Upper lobe of left lung (tissue), 6 donors: Measurements from ENCODE around the gene CACUL1. TPM values are rescaled to one million over a fixed set of nuclear protein-coding genes. Genes with fewer than 3 reads are reported as not detected.

Experiments
- ATAC-seq, 2 donors: fragments of 200-7000 bp; cut with Tn5 transposase; one replicate each; pipeline ENCODE4 v1.9.1; 2022; ENCODE audit warnings: mild to moderate bottlenecking in 2 of 2, moderate library complexity in 2 of 2; ENCODE audit not compliant: low FRiP score in 2 of 2
- DNase-seq, 2 donors: peaks; one replicate each; pipeline ENCODE4 v3.0.0-alpha.2; 2019 to 2020
- H3K27ac ChIP-seq, 4 donors: fragments of 200-600 bp; sonication (generic); one replicate each; pipeline ENCODE4 v1.5.1; 2016 to 2019
- H3K27me3 ChIP-seq, 4 donors: fragments of 200-600 bp; sonication (generic); one replicate each; pipeline ENCODE4 v1.5.1; 2017 to 2019
- H3K36me3 ChIP-seq, 4 donors: fragments of 200-600 bp; sonication (generic); one replicate each; pipeline ENCODE4 v1.5.1; 2016 to 2019
- H3K4me1 ChIP-seq, 4 donors: fragments of 200-600 bp; sonication (generic); one replicate each; pipeline ENCODE4 v1.5.1; 2018 to 2019
- H3K4me3 ChIP-seq, 4 donors: fragments of 200-600 bp; sonication (generic); one replicate each; pipeline ENCODE4 v1.5.1; 2017 to 2019; ENCODE audit warnings: mild to moderate bottlenecking in 2 of 4, moderate library complexity in 1 of 4
- H3K9me3 ChIP-seq, 4 donors: fragments of 200-600 bp; sonication (generic); one replicate each; pipeline ENCODE4 v1.5.1; 2018 to 2019
- CTCF ChIP-seq, 6 experiments: fragments of 450-650 bp in 4 of 6; fragments of 200-600 bp in 2 of 6; sonication (generic) in 2 of 6; IDR thresholded peaks; one replicate each; pipeline ENCODE4 v1.5.1; 2016 to 2019; ENCODE audit warnings: antibody characterized with exemption in 6 of 6
- EP300 ChIP-seq, 4 donors: sonication (generic); formaldehyde crosslinking; IDR thresholded peaks; one replicate each; pipeline ENCODE4 v1.5.1; 2017; ENCODE audit warnings: antibody characterized with exemption in 4 of 4, control low read depth in 2 of 4
- POLR2A ChIP-seq, 4 donors: fragments of 450-650 bp; IDR thresholded peaks; one replicate each; pipeline ENCODE4 v1.5.1; 2016 to 2017; ENCODE audit warnings: antibody characterized with exemption in 4 of 4, mild to moderate bottlenecking in 2 of 4
- POLR2AphosphoS5 ChIP-seq, 2 donors: sonication (generic); formaldehyde crosslinking; IDR thresholded peaks; one replicate each; pipeline ENCODE4 v1.5.1; 2017; ENCODE audit warnings: antibody characterized with exemption in 2 of 2
- WGBS, 2 donors: methylation state at CpG; one replicate each; pipeline ENCODE4 v1.1.5; 2017 to 2018; 5-methylcytosine and 5-hydroxymethylcytosine counted together
- total RNA-seq, 6 donors: library from RNA; depleted of rRNA in 4 of 6; stranded (reverse); fragments of >200 nt in 4 of 6; gene quantifications; one replicate each; pipeline versions ENCODE4 v1.1.0 to v1.2.1, GENCODE V29; 2016 to 2021
- donor health status: DM: no; HTN: no; CAD: no; lungs with moderate emphysema.
- donor health status: DM: no; HTN: yes; CAD: no; lungs with severe emphysema.

The CACUL1 gene
- total RNA-seq, 6 donors from 2014 or later: 23.3 to 44.0 (median 38.2) TPM

- no peak for TF ChIP-seq CTCF (IDR thresholded peaks at IDR 0.05)
- TF ChIP-seq POLR2A (IDR thresholded peaks at IDR 0.05): no peak
- TF ChIP-seq EP300 (IDR thresholded peaks at IDR 0.05): no peak
- TF ChIP-seq POLR2AphosphoS5 (IDR thresholded peaks at IDR 0.05): no peak
- DNase-seq: no peak
- peak in 1 of 2 donors; percentile 55 for ATAC-seq
- 49 to 62% methylated on average over 3 of the region's 3 CpGs for WGBS, 2 donors
- H3K36me3 ChIP-seq: no peaks in the 10 kb centered on the region
- no peaks in the 10 kb centered on the region for H3K4me1 ChIP-seq
- H3K27me3 ChIP-seq: no peaks in the 10 kb centered on the region
- no peaks in the 10 kb centered on the region for H3K9me3 ChIP-seq
- no peak overlapping the region for H3K4me3 ChIP-seq
- no peak overlapping the region for H3K27ac ChIP-seq
These were observed 125.6 kb downstream of the CACUL1 start for GRCh38 chr10:118629211-118629610.

DNA sequence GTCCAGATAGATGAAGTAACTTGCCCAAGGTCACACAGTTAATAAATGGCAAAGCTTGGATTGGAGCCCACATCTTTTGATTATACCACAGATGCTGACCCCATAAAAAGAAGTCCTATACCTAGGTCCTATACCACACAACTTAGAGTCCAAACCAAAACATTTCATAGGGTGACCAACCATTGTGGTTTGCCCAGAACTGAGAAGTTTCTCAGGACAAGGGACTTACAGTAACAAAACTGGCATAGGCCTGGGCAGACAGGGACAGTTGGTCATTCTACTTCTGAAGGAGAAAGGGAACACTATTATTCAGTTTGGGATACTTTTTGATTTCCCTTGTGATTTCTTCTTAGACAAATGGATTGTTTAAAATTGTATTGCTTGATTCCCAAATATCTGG, 126.4 kb downstream of the CACUL1 start:
- Histone ChIP-seq H3K27ac (no peak overlapping the region), H3K4me3 (no peak overlapping the region), H3K9me3 (no peaks in the 10 kb centered on the region), H3K4me1 (no peaks in the 10 kb centered on the region), H3K27me3 (no peaks in the 10 kb centered on the region), H3K36me3 (no peaks in the 10 kb centered on the region)
- no peak for DNase-seq
- TF ChIP-seq POLR2AphosphoS5 (IDR thresholded peaks at IDR 0.05): no peak
- TF ChIP-seq POLR2A (IDR thresholded peaks at IDR 0.05): no peak
- no peak for TF ChIP-seq EP300 (IDR thresholded peaks at IDR 0.05)
- no peak for TF ChIP-seq CTCF (IDR thresholded peaks at IDR 0.05)
- ATAC-seq: no peak

DNA sequence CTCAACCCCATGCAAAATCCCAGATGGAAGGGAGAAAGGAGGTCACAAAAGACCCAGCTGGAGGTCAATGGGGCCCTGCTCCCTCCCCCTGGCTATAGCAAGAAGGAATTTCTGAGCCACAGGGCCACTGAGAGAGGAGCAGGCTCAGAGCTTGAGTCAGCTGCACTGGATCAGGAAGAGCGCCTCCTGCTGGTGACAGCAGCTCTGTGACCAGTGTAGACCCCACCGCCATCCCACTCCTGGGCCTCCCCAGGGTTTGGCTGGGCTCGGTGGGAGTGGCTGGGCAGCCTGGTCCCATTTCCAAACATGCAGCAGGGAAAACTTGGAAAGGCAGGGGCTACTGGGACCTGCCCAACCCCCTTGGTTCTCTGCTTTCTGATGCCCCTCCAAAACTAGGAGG, 127.8 kb downstream of the CACUL1 start:
- TF ChIP-seq POLR2A (IDR thresholded peaks at IDR 0.05) (no peak), EP300 (IDR thresholded peaks at IDR 0.05) (no peak), POLR2AphosphoS5 (IDR thresholded peaks at IDR 0.05) (no peak), CTCF (IDR thresholded peaks at IDR 0.05) (no peak)
- H3K4me1 ChIP-seq: no peaks in the 10 kb centered on the region
- H3K27me3 ChIP-seq: no peaks in the 10 kb centered on the region
- DNase-seq: peak in 1 of 2 donors; percentile 29
- no peak for ATAC-seq
- no peaks in the 10 kb centered on the region for H3K9me3 ChIP-seq
- WGBS, 2 donors: 53% methylated on average over 3 of the region's 3 CpGs; no CpG with 5 or more reads in 1 of the 2 donors
- H3K27ac ChIP-seq: no peak overlapping the region
- H3K4me3 ChIP-seq: no peak overlapping the region
- no peaks in the 10 kb centered on the region for H3K36me3 ChIP-seq

Other genes with a start within 250 kb of the CACUL1 start
- 1 to 10 TPM in 1 of 6 donors, not detected in 5; 2.1 TPM for gene PRLHR, start 159.3 kb downstream of the CACUL1 start, total RNA-seq